ENCODE data around the gene PCDHGC3. TPM values are rescaled to one million over a fixed set of nuclear protein-coding genes. Genes with fewer than 3 reads are reported as not detected.
A peak's percentile ranks its signal among the peaks of the same experiment; 100 is the strongest.

Gene PCDHGC3
- total and polyA plus RNA-seq, 2 of the 8 experiments (the other 6 are each of a cell fraction or from before 2014, with no cell fraction given), result 4.7 to 18.6 TPM

DNA sequence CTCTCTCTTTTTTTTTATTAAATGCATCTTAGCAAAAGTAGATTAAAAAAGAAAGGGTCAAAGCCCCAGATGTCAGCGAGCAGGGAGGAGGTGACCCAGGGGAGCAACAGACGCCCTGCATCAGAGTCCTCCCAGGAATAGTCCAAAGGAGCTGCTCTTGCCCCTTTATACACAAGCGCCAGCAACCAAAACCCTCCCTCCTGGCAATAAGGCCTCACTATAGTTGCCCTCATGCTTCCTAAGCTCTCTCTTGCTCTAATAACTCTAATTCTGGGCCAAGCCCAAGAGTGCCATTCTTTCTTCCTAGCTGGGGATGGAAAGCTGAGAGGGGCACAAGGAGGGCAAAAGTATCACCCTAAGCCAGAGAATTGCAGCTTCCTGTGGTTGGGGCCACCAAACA is 39.4 kb downstream of the PCDHGC3 start:
- Histone ChIP-seq H2AK5ac (ENCODE audit: low read depth, low read length) (no peak overlapping the region), H2BK12ac (ENCODE audit: low read depth, low read length) (no peak overlapping the region), H3K56ac (replicated peaks; ENCODE audit: insufficient read length, low read depth, low read length) (no peak overlapping the region), H3K4ac (replicated peaks; ENCODE audit: insufficient read length, low read depth, low read length) (no peak overlapping the region), H2BK15ac (ENCODE audit: low read length) (no peak overlapping the region), H3K27me3 (replicated peaks in 1 of 4; ENCODE audit: control insufficient read depth in 3 of 4, extremely low read depth in 1 of 4, insufficient read depth in 3 of 4, low read length in 3 of 4) (no peaks in the 10 kb centered on the region), H3K23ac (ENCODE audit: insufficient read length) (no peak overlapping the region), H3K4me1 (replicated peaks in 1 of 4; ENCODE audit: control insufficient read depth in 3 of 4, insufficient read depth in 4 of 4, low read length in 3 of 4) (peaks cover 3 to 23% (median 9%) of the 10 kb centered on the region in 4 experiments), H2AFZ (ENCODE audit: low read length) (no peak overlapping the region), H3K4me3 (ENCODE audit: extremely low read depth in 1 of 4, insufficient read depth in 2 of 4, low read depth in 3 of 4, low read length in 4 of 4) (no peak overlapping the region; a peak in 1 of 8 replicates), H4K5ac (ENCODE audit: insufficient read length, low read depth, low read length) (no peak overlapping the region), H3K4me2 (ENCODE audit: insufficient read depth in 1 of 2, low read depth in 2 of 2, low read length in 2 of 2) (peak overlapping the region; percentile 98 to 100; a peak in 2 of 4 replicates), H3K23me2 (ENCODE audit: low read depth, low read length) (peaks cover 15% of the 10 kb centered on the region), H3K9ac (replicated peaks in 1 of 4; ENCODE audit: extremely low read depth in 1 of 4, low read depth in 3 of 4, low read length in 3 of 4) (no peak overlapping the region), H3K79me1 (ENCODE audit: low read depth, low read length) (no peaks in the 10 kb centered on the region), H3K27ac (ENCODE audit: low read depth, low read length) (no peak overlapping the region), H3K36me3 (ENCODE audit: control insufficient read depth in 2 of 4, insufficient read depth in 4 of 4, low read length in 3 of 4) (peaks cover 4 to 20% (median 17%) of the 10 kb centered on the region in 4 experiments; a peak in 7 of 8 replicates), H3K14ac (ENCODE audit: insufficient read length) (no peak overlapping the region), H2BK5ac (ENCODE audit: low read depth, low read length) (no peak overlapping the region; the same call in 1 of the 2 replicates), H4K20me1 (replicated peaks in 1 of 2; ENCODE audit: control insufficient read depth in 1 of 2, insufficient read depth in 2 of 2, low read length in 2 of 2) (no peaks in the 10 kb centered on the region), H4K91ac (replicated peaks; ENCODE audit: insufficient read length, low read length) (no peak overlapping the region), H3K18ac (ENCODE audit: extremely low read depth, low read length) (no peak overlapping the region), H3K79me2 (ENCODE audit: control insufficient read depth in 1 of 2, insufficient read depth in 2 of 2, low read length in 2 of 2) (no peaks in the 10 kb centered on the region), H3K9me3 (ENCODE audit: insufficient read depth in 2 of 2, low read depth in 1 of 2, low read length in 1 of 2) (no peaks in the 10 kb centered on the region), H4K8ac (ENCODE audit: extremely low read depth, insufficient read depth, low read length) (no peak overlapping the region), H2BK20ac (ENCODE audit: low read length) (no peak overlapping the region), H2BK120ac (replicated peaks; ENCODE audit: low read depth, low read length) (no peak overlapping the region)
- POLR2A ChIA-PET (ENCODE audit: partially characterized antibody), result interaction anchor here (0.6 to 5.1 kb wide), 9 partner anchors 9 to 151 kb away, joined by 3 to 33 read pairs (median 4); partner anchors contain the start of genes PCDHGA11, PCDHGA5 and PCDHGC3
- FAIRE-seq (no peak), DNase-seq (ENCODE audit: low read depth in 1 of 2, low spot score in 2 of 2) (no peak)
- 92% methylated on average over 3 of the region's 3 CpGs; no CpG with 5 or more reads in 1 of the 2 experiments for WGBS, 2 experiments (ENCODE audit: extremely low coverage in 1 of 2, insufficient coverage in 1 of 2, insufficient read length in 1 of 2, insufficient replicate concordance in 2 of 2, low coverage in 1 of 2, low lambda C conversion rate in 2 of 2, missing lambda C conversion rate in 1 of 2)
- CTCF ChIA-PET (ENCODE audit: partially characterized antibody), result interaction anchor here (0.7 to 50.9 kb wide), 26 partner anchors 8 to 333 kb away, joined by 3 to 1236 read pairs (median 10); partner anchors contain the start of genes PCDHB10, PCDHB11, PCDHB14 and PCDHB15
- TF ChIP-seq SIX5 (IDR thresholded peaks at IDR 0.05; ENCODE audit: low read depth, low read length) (no peak), POLR2AphosphoS5 (IDR thresholded peaks at IDR 0.05; ENCODE audit: low read depth, low read length) (no peak)
